GM18517 (cell line): ENCODE results near the gene TUBGCP6.

Experiments used
- ATAC-seq: cut with Tn5 transposase; IDR thresholded peaks from one replicate; pipeline ENCODE4 v1.9.1; 2021; ENCODE audit warnings: mild to moderate bottlenecking, moderate library complexity; ENCODE audit not compliant: unreplicated experiment

TUBGCP6 gene

GRCh38 chr22:50244420-50245213 is at the start of gene TUBGCP6:
TUBGCP6 (minus strand) TSS chr22:50245023; CDS start chr22:50244459, 564 bp downstream.
- ATAC-seq = peak; percentile 63

GRCh38 chr22:50294319-50294656 is 49.5 kb upstream of the TUBGCP6 start:
- no peak for ATAC-seq

GRCh38 chr22:50293441-50294318 is 48.9 kb upstream of the TUBGCP6 start:
- ATAC-seq = no peak

GRCh38 chr22:50292643-50293440 is 48.0 kb upstream of the TUBGCP6 start:
- ATAC-seq = no peak

- ATAC-seq = no peak
Measured at GRCh38 chr22:50289942-50290630, 45.3 kb upstream of the TUBGCP6 start.

- no peak for ATAC-seq
Measured at GRCh38 chr22:50289151-50289941, 44.5 kb upstream of the TUBGCP6 start.

GRCh38 chr22:50287731-50288130 is 42.9 kb upstream of the TUBGCP6 start:
- ATAC-seq = no peak

GRCh38 chr22:50286701-50287318 is 42.0 kb upstream of the TUBGCP6 start:
- no peak for ATAC-seq

GRCh38 chr22:50286275-50286674 is 41.5 kb upstream of the TUBGCP6 start:
- no peak for ATAC-seq

GRCh38 chr22:50285568-50286229 is 40.9 kb upstream of the TUBGCP6 start:
- ATAC-seq = no peak

- no peak for ATAC-seq
Measured at GRCh38 chr22:50284479-50284878, 39.7 kb upstream of the TUBGCP6 start.

- no peak for ATAC-seq
Measured at GRCh38 chr22:50283821-50284220, 39.0 kb upstream of the TUBGCP6 start.

GRCh38 chr22:50282361-50283155 is 37.7 kb upstream of the TUBGCP6 start:
- ATAC-seq = no peak

GRCh38 chr22:50281957-50282356 is 37.1 kb upstream of the TUBGCP6 start:
- ATAC-seq = no peak

GRCh38 chr22:50281384-50281760 is 36.5 kb upstream of the TUBGCP6 start:
- ATAC-seq = no peak

- no peak for ATAC-seq
Measured at GRCh38 chr22:50280708-50281383, 36.0 kb upstream of the TUBGCP6 start.

- no peak for ATAC-seq
Measured at GRCh38 chr22:50280022-50280707, 35.3 kb upstream of the TUBGCP6 start.
